Measurements from ENCODE around the gene KLHL10.

GRCh38 chr17:41806685-41807445, 30.8 kb upstream of the KLHL10 start:
- TF ChIP-seq CTCF (IDR thresholded peaks at IDR 0.05; ENCODE audit: low read depth, low read length, poor library complexity, severe bottlenecking) (no peak), EZH2phosphoT487 (IDR thresholded peaks at IDR 0.05; ENCODE audit: borderline replicate concordance, low read length) (no peak)

All from DOHH2 (cell line).